Measurements from ENCODE around the gene TERB1.

GRCh38 chr16:66717776-66718175 is 83.6 kb downstream of the TERB1 start:
- TF ChIP-seq TEAD4 (IDR thresholded peaks at IDR 0.05; ENCODE audit: borderline replicate concordance, insufficient read depth) (no peak), MXI1 (IDR thresholded peaks at IDR 0.05; ENCODE audit: low read depth, low read length) (no peak), CTCF (IDR thresholded peaks at IDR 0.05) (no peak), YY1 (IDR thresholded peaks at IDR 0.05; ENCODE audit: low read depth) (no peak), RAD21 (IDR thresholded peaks at IDR 0.05; ENCODE audit: low read length) (no peak), POLR2AphosphoS5 (IDR thresholded peaks at IDR 0.05; ENCODE audit: low read depth, low read length) (no peak), FOSL2 (IDR thresholded peaks at IDR 0.05; ENCODE audit: borderline replicate concordance, low read depth) (no peak), RCOR1 (IDR thresholded peaks at IDR 0.05; ENCODE audit: low read length) (no peak), CHD2 (IDR thresholded peaks at IDR 0.05; ENCODE audit: low read length, partially characterized antibody) (no peak), ZBTB33 (IDR thresholded peaks at IDR 0.05; ENCODE audit: borderline replicate concordance, low read depth) (no peak), EP300 (IDR thresholded peaks at IDR 0.05; ENCODE audit: borderline replicate concordance in 1 of 2, low read depth in 1 of 2, low read length in 1 of 2) (no peak), USF2 (IDR thresholded peaks at IDR 0.05; ENCODE audit: borderline replicate concordance, low read depth, low read length) (no peak)
- TF ChIP-seq, protein P1, sequence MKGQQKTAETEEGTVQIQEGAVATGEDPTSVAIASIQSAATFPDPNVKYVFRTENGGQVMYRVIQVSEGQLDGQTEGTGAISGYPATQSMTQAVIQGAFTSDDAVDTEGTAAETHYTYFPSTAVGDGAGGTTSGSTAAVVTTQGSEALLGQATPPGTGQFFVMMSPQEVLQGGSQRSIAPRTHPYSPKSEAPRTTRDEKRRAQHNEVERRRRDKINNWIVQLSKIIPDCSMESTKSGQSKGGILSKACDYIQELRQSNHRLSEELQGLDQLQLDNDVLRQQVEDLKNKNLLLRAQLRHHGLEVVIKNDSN (IDR thresholded peaks at IDR 0.05; ENCODE audit: borderline replicate concordance, low read depth), result no peak
- TF ChIP-seq, protein P2, sequence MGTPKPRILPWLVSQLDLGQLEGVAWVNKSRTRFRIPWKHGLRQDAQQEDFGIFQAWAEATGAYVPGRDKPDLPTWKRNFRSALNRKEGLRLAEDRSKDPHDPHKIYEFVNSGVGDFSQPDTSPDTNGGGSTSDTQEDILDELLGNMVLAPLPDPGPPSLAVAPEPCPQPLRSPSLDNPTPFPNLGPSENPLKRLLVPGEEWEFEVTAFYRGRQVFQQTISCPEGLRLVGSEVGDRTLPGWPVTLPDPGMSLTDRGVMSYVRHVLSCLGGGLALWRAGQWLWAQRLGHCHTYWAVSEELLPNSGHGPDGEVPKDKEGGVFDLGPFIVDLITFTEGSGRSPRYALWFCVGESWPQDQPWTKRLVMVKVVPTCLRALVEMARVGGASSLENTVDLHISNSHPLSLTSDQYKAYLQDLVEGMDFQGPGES (IDR thresholded peaks at IDR 0.05; ENCODE audit: low read depth, low read length), result no peak
